22Rv1 (cell line): ENCODE data around the gene BRD2.

Experiments used
- CTCF ChIP-seq: fragments of 450-650 bp; IDR thresholded peaks from 2 replicates; pipeline ENCODE4 v1.5.1; 2017; ENCODE audit warnings: mild to moderate bottlenecking
- ZFX ChIP-seq: fragments of 450-650 bp; IDR thresholded peaks from 2 replicates; pipeline ENCODE4 v1.6.1; 2017; ENCODE audit warnings: antibody characterized with exemption, borderline replicate concordance

DNA sequence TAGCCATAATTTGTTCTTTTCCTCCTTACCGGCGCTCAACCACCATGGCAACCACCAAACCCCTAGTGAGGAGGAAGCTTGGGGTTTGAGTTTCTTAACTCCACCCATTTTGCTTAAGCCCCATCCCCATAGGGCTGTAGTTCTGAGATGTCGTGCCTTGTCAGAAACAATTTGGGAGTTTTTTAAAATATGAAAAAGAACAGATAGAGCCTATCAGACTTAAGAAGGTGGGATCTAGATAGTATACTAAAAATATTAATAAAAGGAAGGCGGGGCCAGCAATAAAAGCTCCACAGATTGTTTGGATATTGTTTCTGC lies 5.6 kb downstream of the BRD2 start:
- no peak for TF ChIP-seq CTCF
- no peak for TF ChIP-seq ZFX
